GM12892 (cell line): Measurements from ENCODE around the gene TEAD3.

Experiments used
- POLR2A ChIP-seq: IDR thresholded peaks from 2 replicates; pipeline ENCODE4 v1.6.1; 2011; ENCODE audit warnings: low read depth, low read length, control low read depth
- POLR2AphosphoS5 ChIP-seq: IDR thresholded peaks from 2 replicates; pipeline ENCODE4 v1.6.1; 2011; ENCODE audit warnings: low read depth, low read length, control low read depth
- TAF1 ChIP-seq: IDR thresholded peaks from 2 replicates; pipeline ENCODE4 v1.6.1; 2011; ENCODE audit warnings: low read depth, mild to moderate bottlenecking, control low read depth, low read length, borderline replicate concordance

DNA sequence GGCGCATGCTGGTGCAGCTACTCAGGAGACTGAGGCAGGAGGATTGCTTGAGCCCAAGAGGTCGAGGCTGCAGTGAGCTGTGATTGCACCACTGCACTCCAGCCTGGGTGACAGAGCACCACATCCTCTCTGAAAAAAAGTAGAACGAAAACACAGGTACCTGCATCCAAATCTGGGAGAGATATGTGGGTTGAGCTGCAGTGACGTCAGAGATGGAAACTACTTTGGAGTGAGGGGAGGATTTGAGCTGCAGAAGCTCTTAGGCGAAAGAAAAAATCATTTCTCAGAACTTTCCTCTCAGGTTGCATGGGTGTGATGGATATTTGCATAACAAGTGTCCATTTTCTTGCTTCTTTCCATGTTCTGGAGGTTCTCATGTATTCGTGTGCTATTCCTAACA lies 19.8 kb upstream of the TEAD3 start:
- TF ChIP-seq POLR2A (no peak), POLR2AphosphoS5 (no peak), TAF1 (no peak)
